Panc1 (cell line): ENCODE measurements around the gene PTPRJ. TPM values are rescaled to one million over a fixed set of nuclear protein-coding genes. Genes with fewer than 3 reads are reported as not detected.

Source experiments
- ATAC-seq: fragments of 200-7000 bp; cut with Tn5 transposase; 2 replicates; pipeline ENCODE4 v1.9.1; 2020; ENCODE audit warnings: mild to moderate bottlenecking, moderate library complexity
- BruUV-seq: library from RNA; stranded (reverse); fragments of 400-500 nt; replicated peaks from 2 replicates; lab custom pipeline; 2021; lab: Mats Ljungman, UMichigan
- CTCF ChIA-PET: fragments of 300-600 bp; sonication (Branson Sonifier 250); formaldehyde crosslinking; loops from one replicate; lab custom pipeline; 2022; ENCODE audit warnings: antibody characterized with exemption; lab: Charles Lee
- POLR2A ChIA-PET: fragments of 300-600 bp; sonication (Branson Sonifier 250); formaldehyde crosslinking; loops from one replicate; lab custom pipeline; 2022; ENCODE audit warnings: antibody characterized with exemption; lab: Charles Lee
- DNase-seq: peaks from one replicate; pipeline ENCODE4 v3.0.0-alpha.2; 2010; ENCODE audit warnings: low read depth, low spot score
- H3K27ac ChIP-seq: 2 replicates; pipeline ENCODE4 v1.5.1; 2011; ENCODE audit warnings: mild to moderate bottlenecking, low read length, inconsistent platforms
- H3K27me3 ChIP-seq: fragments of 200-500 bp; sonication (Bioruptor generic); 2 replicates; pipeline ENCODE4 v1.6.0; 2014; ENCODE audit warnings: low read length, inconsistent platforms; ENCODE audit not compliant: control insufficient read depth, insufficient read depth
- H3K36me3 ChIP-seq: fragments of 200-500 bp; sonication (Bioruptor generic); 2 replicates; pipeline ENCODE4 v1.5.1; 2014; ENCODE audit warnings: inconsistent platforms, mild to moderate bottlenecking, low read length, moderate library complexity; ENCODE audit not compliant: control insufficient read depth, insufficient read depth
- H3K4me1 ChIP-seq: 2 replicates; pipeline ENCODE4 v1.5.1; 2011; ENCODE audit warnings: inconsistent platforms, mild to moderate bottlenecking, low read length, moderate library complexity; ENCODE audit not compliant: control insufficient read depth, insufficient read depth
- H3K4me3 ChIP-seq, 2 experiments: 2 replicates each; pipeline ENCODE4 v1.5.1; 2011 to 2012; ENCODE audit warnings: low read depth in 2 of 2, low read length in 2 of 2, mild to moderate bottlenecking in 2 of 2, inconsistent platforms in 1 of 2, moderate library complexity in 1 of 2
- H3K9me3 ChIP-seq: fragments of 200-500 bp; sonication (Bioruptor generic); 2 replicates; pipeline ENCODE4 v1.5.1; 2014; ENCODE audit warnings: low read depth, mild to moderate bottlenecking, inconsistent platforms, low read length, moderate library complexity; ENCODE audit not compliant: control insufficient read depth, insufficient read depth
- POLR2AphosphoS5 ChIP-seq: IDR thresholded peaks from 2 replicates; pipeline ENCODE4 v1.6.1; 2012; ENCODE audit warnings: mild to moderate bottlenecking, low read depth, low read length, moderate library complexity
- REST ChIP-seq, 2 experiments: IDR thresholded peaks; 2 replicates each; pipeline ENCODE4 v1.6.1; 2011 to 2012; ENCODE audit warnings: low read depth in 2 of 2, control low read depth in 1 of 2, low read length in 1 of 2, mild to moderate bottlenecking in 1 of 2, moderate library complexity in 1 of 2; ENCODE audit not compliant: insufficient read depth in 1 of 2
- SIN3A ChIP-seq: IDR thresholded peaks from 2 replicates; pipeline ENCODE4 v1.6.1; 2012; ENCODE audit warnings: low read depth, mild to moderate bottlenecking, low read length, moderate library complexity, borderline replicate concordance; ENCODE audit not compliant: insufficient read depth
- TCF7L2 ChIP-seq: IDR thresholded peaks from 2 replicates; pipeline ENCODE4 v1.6.1; 2011; ENCODE audit warnings: mild to moderate bottlenecking, low read depth, low read length, inconsistent platforms
- in situ Hi-C: cut with HindIII; loops from 2 replicates; pipeline ENCODE4 v1.10.0; 2016; ENCODE audit warnings: low sequenced_read_pairs, low pct_unique_long_range_greater_than_20kb
- intact Hi-C: fragments of 100-400 bp; cut with micrococcal nuclease; formaldehyde crosslinking; loops from one replicate; pipeline ENCODE4 v1.10.0; 2022; ENCODE audit not compliant: unreplicated experiment
- total RNA-seq: library from RNA; stranded (reverse); gene quantifications from one replicate; pipeline ENCODE4 v1.2.1, GENCODE V29; 2021; ENCODE audit not compliant: unreplicated experiment
- TF ChIP-seq, protein P1 (sequence below): fragments of 450-650 bp; IDR thresholded peaks from 2 replicates; pipeline ENCODE4 v1.5.1; 2017; ENCODE audit warnings: mild to moderate bottlenecking

The PTPRJ gene
- total RNA-seq, 1 experiment from 2014 or later = 73.6 TPM

- ChIA-PET CTCF (no interaction called here), POLR2A (interaction anchor here (0.6 kb wide), 2 partner anchors 14 to 69 kb away, joined by 4 to 5 read pairs; no protein-coding TSS in a partner anchor)
- intact Hi-C loops = no loop called here
- H3K27ac ChIP-seq = peak overlapping the region; percentile 19; the same call in 1 of the 2 replicates
- peaks cover 39% of the 10 kb centered on the region for H3K4me1 ChIP-seq
- ATAC-seq (peak; percentile 27; the same call in 1 of the 2 replicates), DNase-seq (no peak)
- in situ Hi-C loops = no loop called here
- H3K4me3 ChIP-seq = no peak overlapping the region
- H3K9me3 ChIP-seq = no peaks in the 10 kb centered on the region
- TF ChIP-seq POLR2AphosphoS5 (no peak), TCF7L2 (no peak), SIN3A (no peak), REST (IDR thresholded peaks at IDR 0.05; ENCODE audit: insufficient read depth in 1 of 2, low read depth in 2 of 2, low read length in 1 of 2) (no peak)
- TF ChIP-seq, protein P1, sequence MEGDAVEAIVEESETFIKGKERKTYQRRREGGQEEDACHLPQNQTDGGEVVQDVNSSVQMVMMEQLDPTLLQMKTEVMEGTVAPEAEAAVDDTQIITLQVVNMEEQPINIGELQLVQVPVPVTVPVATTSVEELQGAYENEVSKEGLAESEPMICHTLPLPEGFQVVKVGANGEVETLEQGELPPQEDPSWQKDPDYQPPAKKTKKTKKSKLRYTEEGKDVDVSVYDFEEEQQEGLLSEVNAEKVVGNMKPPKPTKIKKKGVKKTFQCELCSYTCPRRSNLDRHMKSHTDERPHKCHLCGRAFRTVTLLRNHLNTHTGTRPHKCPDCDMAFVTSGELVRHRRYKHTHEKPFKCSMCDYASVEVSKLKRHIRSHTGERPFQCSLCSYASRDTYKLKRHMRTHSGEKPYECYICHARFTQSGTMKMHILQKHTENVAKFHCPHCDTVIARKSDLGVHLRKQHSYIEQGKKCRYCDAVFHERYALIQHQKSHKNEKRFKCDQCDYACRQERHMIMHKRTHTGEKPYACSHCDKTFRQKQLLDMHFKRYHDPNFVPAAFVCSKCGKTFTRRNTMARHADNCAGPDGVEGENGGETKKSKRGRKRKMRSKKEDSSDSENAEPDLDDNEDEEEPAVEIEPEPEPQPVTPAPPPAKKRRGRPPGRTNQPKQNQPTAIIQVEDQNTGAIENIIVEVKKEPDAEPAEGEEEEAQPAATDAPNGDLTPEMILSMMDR = no peak
- no TSS peak for BruUV-seq
- no peaks in the 10 kb centered on the region for H3K36me3 ChIP-seq
- no peaks in the 10 kb centered on the region for H3K27me3 ChIP-seq
Measured at GRCh38 chr11:48006301-48006992, 26.1 kb downstream of the PTPRJ start.

GRCh38 chr11:48007677-48008076 is 27.3 kb downstream of the PTPRJ start:
- CTCF ChIA-PET = no interaction called here
- no peak for ATAC-seq
- Histone ChIP-seq H3K9me3 (no peaks in the 10 kb centered on the region), H3K27ac (no peak overlapping the region), H3K36me3 (no peaks in the 10 kb centered on the region), H3K4me3 (no peak overlapping the region), H3K4me1 (peaks cover 37% of the 10 kb centered on the region), H3K27me3 (no peaks in the 10 kb centered on the region)
- DNase-seq = no peak
- TF ChIP-seq, protein P1 = no peak
- TF ChIP-seq SIN3A (no peak), REST (IDR thresholded peaks at IDR 0.05; ENCODE audit: insufficient read depth in 1 of 2, low read depth in 2 of 2, low read length in 1 of 2) (no peak)
- in situ Hi-C loops (no loop called here), intact Hi-C loops (no loop called here)
- POLR2A ChIA-PET = no interaction called here
- BruUV-seq = no TSS peak
